Stimulated activated CD8-positive, alpha-beta memory T cell treated with anti-CD3 and anti-CD28 coated beads, Interleukin-2, amount 100 ng/mL, for 1 hour (primary cell): ENCODE data around the gene FOXL1.

ENCODE experiments used
- DNase-seq, 2 donors: peaks; one replicate each; pipeline ENCODE4 v3.0.0-alpha.2; 2020; ENCODE audit warnings: low read depth in 2 of 2

The FOXL1 gene

DNA sequence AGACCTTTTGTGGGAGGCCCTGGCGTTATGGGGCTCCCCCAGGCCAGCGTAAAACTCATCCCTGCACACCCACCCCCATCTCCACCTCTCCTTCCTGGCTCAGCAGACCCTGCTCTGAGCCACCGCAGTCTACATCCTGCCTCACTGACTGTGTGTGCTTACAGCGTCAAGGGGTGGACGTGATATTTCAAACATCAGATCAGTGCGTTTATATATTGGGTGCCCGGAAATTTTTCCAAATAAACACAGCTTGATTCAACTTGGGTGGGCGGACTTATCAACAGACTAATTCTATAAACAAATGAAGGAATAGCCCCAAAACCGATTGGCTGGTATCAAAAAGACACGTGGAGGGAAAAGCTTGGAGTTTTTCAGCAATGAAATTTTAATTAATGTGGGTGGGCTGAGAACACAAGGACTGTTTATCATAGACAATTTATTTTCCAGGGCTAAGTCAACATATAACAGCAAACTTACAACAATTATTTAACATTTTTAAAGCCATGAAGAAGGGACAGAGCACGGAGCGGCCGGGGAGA is at the start of gene FOXL1:
FOXL1 (plus strand) TSS at position 489 of the 539 bp plus-strand sequence. CDS start 175 bp downstream, outside the sequence.
- no peak for DNase-seq

DNA sequence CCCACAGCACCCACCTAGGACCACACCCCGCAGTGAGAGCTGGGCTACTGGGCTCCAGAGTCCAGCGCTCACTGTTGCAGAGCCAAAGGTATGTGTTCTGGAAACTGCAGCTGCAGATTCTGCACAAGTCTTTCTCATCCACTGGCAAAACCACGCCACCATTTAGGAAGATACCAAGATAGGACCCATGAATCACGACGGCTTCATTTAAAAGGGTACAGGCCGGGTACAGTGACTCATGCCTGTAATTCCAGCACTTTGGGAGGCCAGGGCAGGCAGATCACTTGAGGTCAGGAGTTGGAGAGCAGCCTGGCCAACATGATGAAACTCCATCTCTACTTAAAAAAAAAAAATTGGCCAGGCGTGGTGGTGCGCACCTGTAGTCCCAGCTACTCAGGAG is 49.2 kb upstream of the FOXL1 start:
- DNase-seq, result no peak

GRCh38 chr16:86530251-86531190 is 47.8 kb upstream of the FOXL1 start:
- DNase-seq, result no peak

DNA sequence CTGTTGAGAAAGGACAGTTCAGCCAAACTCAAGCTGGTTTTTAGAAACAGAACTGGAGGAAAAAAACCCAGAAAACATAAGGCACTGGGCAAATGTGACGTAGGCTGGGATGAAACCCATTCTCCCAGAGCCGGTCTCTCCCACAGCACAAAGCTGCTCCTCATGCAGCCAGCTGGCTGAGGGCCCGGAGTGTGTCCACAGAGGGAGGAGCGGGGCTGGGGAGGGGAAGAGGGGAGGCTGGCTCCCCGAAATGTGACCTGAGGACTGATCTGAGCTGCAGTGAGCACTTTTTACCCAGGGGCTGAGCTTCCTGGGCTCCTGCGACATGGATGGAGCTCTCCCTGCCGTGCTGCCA is 47.2 kb upstream of the FOXL1 start:
- no peak for DNase-seq

GRCh38 chr16:86531641-86532525 is 46.5 kb upstream of the FOXL1 start:
- DNase-seq, result no peak

- no peak for DNase-seq
These were observed 45.9 kb upstream of the FOXL1 start for GRCh38 chr16:86532526-86532815.

DNA sequence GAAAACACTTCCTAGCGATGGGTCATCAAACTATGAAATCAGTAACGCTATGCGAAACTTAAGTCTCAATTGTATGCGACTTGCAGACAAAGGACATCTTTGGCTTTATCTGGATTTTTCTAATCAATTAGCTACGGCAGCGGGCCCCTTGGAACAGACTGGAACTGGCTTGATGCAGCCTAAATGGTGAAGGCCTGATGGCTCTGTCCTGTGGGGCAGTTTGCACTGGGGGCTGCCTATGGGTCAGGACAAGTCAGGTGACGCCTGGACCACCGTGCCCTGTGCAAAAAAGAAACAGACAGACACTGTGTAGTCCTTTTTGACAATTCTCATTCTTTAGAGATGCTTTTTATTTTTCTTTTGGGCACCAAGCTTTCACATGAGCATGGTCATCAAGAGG is 45.3 kb upstream of the FOXL1 start:
- DNase-seq, result no peak

- DNase-seq, result no peak
These were observed 44.5 kb upstream of the FOXL1 start for GRCh38 chr16:86533767-86534351.

DNA sequence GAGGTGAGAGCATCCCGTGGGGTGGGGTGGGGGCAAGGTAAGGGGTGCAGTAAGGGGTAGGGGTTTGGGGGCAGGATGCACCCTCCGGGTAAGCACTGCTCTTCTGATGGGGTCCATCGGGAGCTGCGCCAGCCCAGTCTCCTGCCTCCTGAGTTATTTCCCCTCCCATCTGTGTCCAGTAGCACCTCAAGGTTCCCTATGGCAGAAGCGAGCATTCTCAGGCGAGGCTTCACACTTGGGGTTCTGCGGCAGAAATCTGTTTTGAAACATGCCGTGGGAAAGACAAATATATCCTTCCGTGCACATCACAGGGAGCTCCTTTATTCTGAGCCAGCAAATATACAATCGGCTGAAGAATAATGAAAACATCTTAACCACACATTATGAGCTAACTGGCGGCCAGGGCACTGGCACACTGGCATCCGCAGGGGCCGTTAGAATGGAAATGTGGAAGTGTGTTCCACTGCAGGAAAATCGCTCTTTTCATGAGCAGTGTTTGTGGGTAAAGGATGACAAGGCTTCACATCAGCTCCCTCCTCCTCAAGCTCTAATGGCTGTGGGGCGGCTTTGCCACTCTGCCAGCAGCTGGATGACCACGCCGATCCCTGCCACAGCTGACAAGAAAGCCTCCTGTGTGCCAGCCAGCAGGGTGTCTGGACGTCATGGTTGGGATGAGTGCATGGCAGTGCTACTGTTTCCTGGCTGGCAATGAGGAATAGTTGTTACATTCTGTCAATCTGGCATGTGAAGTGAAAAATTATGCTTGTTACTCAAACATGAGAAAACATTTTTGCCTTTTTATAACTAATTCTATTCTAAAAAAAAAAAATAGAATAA is 43.4 kb upstream of the FOXL1 start:
- DNase-seq, result no peak

GRCh38 chr16:86536621-86537020 is 41.7 kb upstream of the FOXL1 start:
- DNase-seq, result no peak

- no peak for DNase-seq
These were observed 40.9 kb upstream of the FOXL1 start for GRCh38 chr16:86537486-86537885.

GRCh38 chr16:86538196-86538780 is 40.1 kb upstream of the FOXL1 start:
- no peak for DNase-seq

GRCh38 chr16:86540894-86541293 is 37.5 kb upstream of the FOXL1 start:
- no peak for DNase-seq

DNA sequence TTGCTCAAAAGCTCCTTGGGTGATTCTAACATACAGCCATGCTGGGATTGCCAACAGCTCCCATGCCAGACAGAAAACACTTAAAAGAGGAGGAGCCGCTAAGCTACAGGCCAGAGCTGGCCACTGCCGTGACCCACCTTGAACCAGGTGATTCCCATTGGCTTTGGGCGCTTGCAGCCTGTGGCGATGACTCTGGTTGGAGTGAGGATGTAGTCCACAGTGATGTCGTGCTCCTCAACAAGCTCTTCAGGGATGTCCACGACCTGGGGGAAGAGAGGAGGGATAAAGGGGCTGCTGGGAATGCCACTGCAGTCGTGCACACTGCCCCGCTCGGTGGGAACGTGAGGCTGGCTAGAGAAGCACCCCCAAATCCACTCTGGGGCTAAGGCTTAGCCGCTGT is 36.8 kb upstream of the FOXL1 start:
- no peak for DNase-seq

DNA sequence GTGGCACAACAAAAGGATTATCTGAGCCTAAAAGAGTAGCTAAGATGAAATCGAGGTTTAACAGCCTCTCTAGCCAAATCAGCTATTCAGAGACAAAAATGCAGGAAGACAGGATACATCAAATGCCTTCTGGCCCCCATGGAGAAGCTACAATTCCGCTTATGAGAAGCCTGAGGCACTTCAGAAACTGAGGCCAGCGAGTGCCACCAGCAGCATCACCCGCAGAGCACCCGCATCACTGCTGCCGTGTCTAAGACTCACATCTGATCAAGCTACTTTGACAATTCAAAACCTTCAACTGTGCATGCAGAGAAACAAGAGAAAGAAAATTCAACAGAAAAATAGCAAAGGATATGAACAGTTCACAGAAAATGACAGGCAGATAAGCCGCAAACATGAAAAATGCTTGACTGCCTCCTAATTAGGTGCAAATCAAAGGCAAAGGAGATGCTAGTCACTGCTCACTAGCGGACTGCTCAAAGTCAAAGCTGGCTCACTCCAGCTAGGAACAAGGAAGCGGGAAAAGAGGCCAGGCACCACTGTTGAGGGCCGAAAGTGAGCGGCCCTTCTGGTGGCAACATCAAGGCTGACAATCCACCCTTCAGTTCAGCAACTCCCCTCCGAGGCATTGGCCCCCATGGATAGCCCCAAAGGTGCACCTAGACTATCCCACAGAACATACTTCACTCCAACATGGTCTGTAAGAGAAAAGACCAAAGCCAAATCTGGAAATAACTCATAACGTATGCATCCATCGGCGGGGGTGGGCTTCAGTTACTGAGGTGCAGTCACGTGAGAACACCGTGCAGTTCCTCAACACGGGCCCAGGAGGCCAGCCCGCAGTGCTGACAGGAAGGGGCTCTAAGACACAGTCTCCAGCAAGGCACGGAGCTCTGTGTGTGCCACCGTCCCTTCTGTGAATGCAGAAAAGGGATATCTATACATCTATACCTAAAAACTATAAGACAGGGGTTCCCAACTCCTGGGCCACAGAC is 35.3 kb upstream of the FOXL1 start:
- no peak for DNase-seq

DNA sequence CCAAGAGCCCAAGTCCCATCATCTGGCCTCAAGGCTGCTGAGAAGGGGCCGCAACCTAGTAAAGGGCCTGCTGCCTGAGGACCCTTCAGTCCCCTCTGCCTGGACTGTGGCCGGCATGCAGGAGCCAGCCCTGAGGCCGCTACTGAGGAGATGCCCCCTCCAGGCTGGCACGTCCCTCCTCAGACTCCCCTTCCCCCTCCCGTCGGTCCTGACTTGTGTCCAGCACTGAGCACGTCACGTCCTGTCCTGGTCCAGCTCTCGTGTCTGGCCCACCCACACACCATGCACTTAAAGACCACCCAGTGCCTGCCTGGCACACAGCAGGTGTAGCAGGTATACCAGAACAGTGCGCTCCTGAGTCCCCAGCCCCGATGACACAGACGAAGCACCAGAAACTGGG is 32.9 kb upstream of the FOXL1 start:
- no peak for DNase-seq

- DNase-seq, result no peak
These were observed 32.3 kb upstream of the FOXL1 start for GRCh38 chr16:86545954-86546637.

DNA sequence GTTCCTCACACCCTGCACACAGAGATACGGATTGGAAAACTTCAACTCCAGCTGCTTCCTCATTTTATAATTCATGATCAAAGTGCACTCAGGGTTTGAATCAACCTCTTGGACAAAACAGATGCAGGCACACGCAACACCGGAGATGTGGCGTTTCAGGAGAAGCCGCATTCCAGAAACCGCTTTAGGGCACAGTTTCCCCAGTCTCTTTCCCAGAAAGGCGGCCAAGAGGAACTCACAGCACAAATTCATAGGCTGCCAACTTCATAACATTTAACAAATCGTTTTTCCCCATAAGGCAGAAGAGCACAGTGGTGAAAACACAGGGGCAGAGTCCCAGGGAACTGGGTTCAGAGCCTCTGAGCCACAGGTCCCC is 31.7 kb upstream of the FOXL1 start:
- no peak for DNase-seq

DNA sequence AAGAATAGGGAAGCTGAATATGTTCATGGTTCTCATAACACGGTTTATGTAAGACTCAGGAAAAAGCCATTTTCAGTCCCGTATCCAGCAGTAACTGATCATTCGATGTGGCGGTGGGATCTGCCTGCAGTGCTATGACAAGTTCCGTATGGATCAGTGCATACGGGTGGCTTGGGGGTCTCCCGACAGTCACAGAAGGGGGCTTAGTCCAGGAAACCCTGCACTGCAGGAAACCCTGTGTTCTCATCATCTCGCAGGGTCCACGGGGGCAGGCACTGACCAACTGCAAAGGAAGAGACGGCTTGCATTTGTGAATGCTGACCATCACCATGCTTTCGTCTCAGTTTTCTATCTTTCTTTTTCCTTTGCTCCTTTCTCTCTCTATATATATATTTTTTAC is 31.1 kb upstream of the FOXL1 start:
- no peak for DNase-seq
